ENCODE data around the gene ADAMTS17. TPM values are rescaled to one million over a fixed set of nuclear protein-coding genes. Genes with fewer than 3 reads are reported as not detected.

ADAMTS17 gene
- polyA plus RNA-seq, 4 donors = 0.45 to 3.1 (median 1.2) TPM

- FAIRE-seq (no peak), DNase-seq (no peak)
- H3K27me3 ChIP-seq (ENCODE audit: control insufficient read depth in 3 of 3, insufficient read depth in 3 of 3, low read length in 3 of 3) = no peaks in the 10 kb centered on the region
- H3K4me3 ChIP-seq (ENCODE audit: low read depth in 1 of 3, low read length in 3 of 3) = no peak overlapping the region
- H3K9me3 ChIP-seq (ENCODE audit: control insufficient read depth in 2 of 2, insufficient read depth in 1 of 2, low read depth in 1 of 2, low read length in 1 of 2) = peaks cover 0 to 7% of the 10 kb centered on the region in 2 donors
- no peaks in the 10 kb centered on the region for H3K36me3 ChIP-seq (ENCODE audit: control insufficient read depth in 3 of 3, insufficient read depth in 2 of 3, low read depth in 1 of 3, low read length in 3 of 3)
- no peaks in the 10 kb centered on the region for H3K4me1 ChIP-seq (ENCODE audit: control insufficient read depth in 3 of 3, insufficient read depth in 2 of 3, low read depth in 1 of 3, low read length in 2 of 3)
- WGBS, 3 donors = 70 to 90% (median 87%) methylated on average over 6 of the region's 6 CpGs
- no peak overlapping the region for H3K27ac ChIP-seq (ENCODE audit: low read depth in 1 of 3, low read length in 2 of 3)
Observed at GRCh38 chr15:100021653-100022052, 320.1 kb downstream of the ADAMTS17 start.

- no peaks in the 10 kb centered on the region for H3K4me1 ChIP-seq (ENCODE audit: control insufficient read depth in 3 of 3, insufficient read depth in 2 of 3, low read depth in 1 of 3, low read length in 2 of 3)
- H3K27ac ChIP-seq (ENCODE audit: low read depth in 1 of 3, low read length in 2 of 3) = no peak overlapping the region
- H3K36me3 ChIP-seq (ENCODE audit: control insufficient read depth in 3 of 3, insufficient read depth in 2 of 3, low read depth in 1 of 3, low read length in 3 of 3) = no peaks in the 10 kb centered on the region
- no peak overlapping the region for H3K4me3 ChIP-seq (ENCODE audit: low read depth in 1 of 3, low read length in 3 of 3)
- H3K9me3 ChIP-seq (ENCODE audit: control insufficient read depth in 2 of 2, insufficient read depth in 1 of 2, low read depth in 1 of 2, low read length in 1 of 2) = peaks cover 0 to 7% of the 10 kb centered on the region in 2 donors
- FAIRE-seq (no peak), DNase-seq (no peak)
- WGBS, 3 donors = 92 to 96% (median 93%) methylated on average over 6 of the region's 6 CpGs
- H3K27me3 ChIP-seq (ENCODE audit: control insufficient read depth in 3 of 3, insufficient read depth in 3 of 3, low read length in 3 of 3) = no peaks in the 10 kb centered on the region
Observed at GRCh38 chr15:100020614-100021013, 321.2 kb downstream of the ADAMTS17 start.

- DNase-seq (no peak), FAIRE-seq (no peak)
- no peak overlapping the region for H3K4me3 ChIP-seq (ENCODE audit: low read depth in 1 of 3, low read length in 3 of 3)
- H3K27me3 ChIP-seq (ENCODE audit: control insufficient read depth in 3 of 3, insufficient read depth in 3 of 3, low read length in 3 of 3) = no peaks in the 10 kb centered on the region
- H3K27ac ChIP-seq (ENCODE audit: low read depth in 1 of 3, low read length in 2 of 3) = no peak overlapping the region
- no peaks in the 10 kb centered on the region for H3K4me1 ChIP-seq (ENCODE audit: control insufficient read depth in 3 of 3, insufficient read depth in 2 of 3, low read depth in 1 of 3, low read length in 2 of 3)
- H3K9me3 ChIP-seq (ENCODE audit: control insufficient read depth in 2 of 2, insufficient read depth in 1 of 2, low read depth in 1 of 2, low read length in 1 of 2) = peaks cover 0 to 7% of the 10 kb centered on the region in 2 donors
- no peaks in the 10 kb centered on the region for H3K36me3 ChIP-seq (ENCODE audit: control insufficient read depth in 3 of 3, insufficient read depth in 2 of 3, low read depth in 1 of 3, low read length in 3 of 3)
- 72 to 84% (median 77%) methylated on average over 6 of the region's 6 CpGs for WGBS, 3 donors
Observed at GRCh38 chr15:100020189-100020588, 321.6 kb downstream of the ADAMTS17 start.

- Histone ChIP-seq H3K4me3 (ENCODE audit: low read depth in 1 of 3, low read length in 3 of 3) (no peak overlapping the region), H3K9me3 (ENCODE audit: control insufficient read depth in 2 of 2, insufficient read depth in 1 of 2, low read depth in 1 of 2, low read length in 1 of 2) (peaks cover 0 to 7% of the 10 kb centered on the region in 2 donors), H3K27ac (ENCODE audit: low read depth in 1 of 3, low read length in 2 of 3) (no peak overlapping the region), H3K4me1 (ENCODE audit: control insufficient read depth in 3 of 3, insufficient read depth in 2 of 3, low read depth in 1 of 3, low read length in 2 of 3) (no peaks in the 10 kb centered on the region), H3K27me3 (ENCODE audit: control insufficient read depth in 3 of 3, insufficient read depth in 3 of 3, low read length in 3 of 3) (no peaks in the 10 kb centered on the region), H3K36me3 (ENCODE audit: control insufficient read depth in 3 of 3, insufficient read depth in 2 of 3, low read depth in 1 of 3, low read length in 3 of 3) (no peaks in the 10 kb centered on the region)
- DNase-seq (no peak), FAIRE-seq (no peak)
- 80 to 84% (median 81%) methylated on average over 6 of the region's 6 CpGs for WGBS, 3 donors
Observed at GRCh38 chr15:100019601-100020000, 322.2 kb downstream of the ADAMTS17 start.

- no peaks in the 10 kb centered on the region for H3K4me1 ChIP-seq (ENCODE audit: control insufficient read depth in 3 of 3, insufficient read depth in 2 of 3, low read depth in 1 of 3, low read length in 2 of 3)
- peaks cover 0 to 7% of the 10 kb centered on the region in 2 donors for H3K9me3 ChIP-seq (ENCODE audit: control insufficient read depth in 2 of 2, insufficient read depth in 1 of 2, low read depth in 1 of 2, low read length in 1 of 2)
- DNase-seq (no peak), FAIRE-seq (no peak)
- no peak overlapping the region for H3K27ac ChIP-seq (ENCODE audit: low read depth in 1 of 3, low read length in 2 of 3)
- H3K36me3 ChIP-seq (ENCODE audit: control insufficient read depth in 3 of 3, insufficient read depth in 2 of 3, low read depth in 1 of 3, low read length in 3 of 3) = no peaks in the 10 kb centered on the region
- no peak overlapping the region for H3K4me3 ChIP-seq (ENCODE audit: low read depth in 1 of 3, low read length in 3 of 3)
- 51 to 84% (median 83%) methylated on average over 4 of the region's 4 CpGs for WGBS, 3 donors
- no peaks in the 10 kb centered on the region for H3K27me3 ChIP-seq (ENCODE audit: control insufficient read depth in 3 of 3, insufficient read depth in 3 of 3, low read length in 3 of 3)
Observed at GRCh38 chr15:100018191-100018590, 323.6 kb downstream of the ADAMTS17 start.

- Histone ChIP-seq H3K4me1 (ENCODE audit: control insufficient read depth in 3 of 3, insufficient read depth in 2 of 3, low read depth in 1 of 3, low read length in 2 of 3) (no peaks in the 10 kb centered on the region), H3K9me3 (ENCODE audit: control insufficient read depth in 2 of 2, insufficient read depth in 1 of 2, low read depth in 1 of 2, low read length in 1 of 2) (peaks cover 0 to 7% of the 10 kb centered on the region in 2 donors), H3K4me3 (ENCODE audit: low read depth in 1 of 3, low read length in 3 of 3) (no peak overlapping the region), H3K27me3 (ENCODE audit: control insufficient read depth in 3 of 3, insufficient read depth in 3 of 3, low read length in 3 of 3) (no peaks in the 10 kb centered on the region), H3K36me3 (ENCODE audit: control insufficient read depth in 3 of 3, insufficient read depth in 2 of 3, low read depth in 1 of 3, low read length in 3 of 3) (no peaks in the 10 kb centered on the region), H3K27ac (ENCODE audit: low read depth in 1 of 3, low read length in 2 of 3) (no peak overlapping the region)
- WGBS, 3 donors = 86 to 97% (median 88%) methylated on average over 7 of the region's 7 CpGs
- FAIRE-seq = no peak
- DNase-seq = no peak
Observed at GRCh38 chr15:100017140-100017539, 324.6 kb downstream of the ADAMTS17 start.

GRCh38 chr15:100016632-100017031 is 325.1 kb downstream of the ADAMTS17 start:
- no peaks in the 10 kb centered on the region for H3K36me3 ChIP-seq (ENCODE audit: control insufficient read depth in 3 of 3, insufficient read depth in 2 of 3, low read depth in 1 of 3, low read length in 3 of 3)
- no peaks in the 10 kb centered on the region for H3K4me1 ChIP-seq (ENCODE audit: control insufficient read depth in 3 of 3, insufficient read depth in 2 of 3, low read depth in 1 of 3, low read length in 2 of 3)
- H3K4me3 ChIP-seq (ENCODE audit: low read depth in 1 of 3, low read length in 3 of 3) = no peak overlapping the region
- no peak for DNase-seq
- 91 to 96% (median 92%) methylated on average over 3 of the region's 3 CpGs for WGBS, 3 donors
- no peak overlapping the region for H3K27ac ChIP-seq (ENCODE audit: low read depth in 1 of 3, low read length in 2 of 3)
- peaks cover 0 to 7% of the 10 kb centered on the region in 2 donors for H3K9me3 ChIP-seq (ENCODE audit: control insufficient read depth in 2 of 2, insufficient read depth in 1 of 2, low read depth in 1 of 2, low read length in 1 of 2)
- no peak for FAIRE-seq
- H3K27me3 ChIP-seq (ENCODE audit: control insufficient read depth in 3 of 3, insufficient read depth in 3 of 3, low read length in 3 of 3) = no peaks in the 10 kb centered on the region

- WGBS, 3 donors = 71 to 87% (median 71%) methylated on average over 1 of the region's 1 CpG
- Histone ChIP-seq H3K9me3 (ENCODE audit: control insufficient read depth in 2 of 2, insufficient read depth in 1 of 2, low read depth in 1 of 2, low read length in 1 of 2) (no peaks in the 10 kb centered on the region), H3K4me3 (ENCODE audit: low read depth in 1 of 3, low read length in 3 of 3) (no peak overlapping the region), H3K27ac (ENCODE audit: low read depth in 1 of 3, low read length in 2 of 3) (no peak overlapping the region), H3K36me3 (ENCODE audit: control insufficient read depth in 3 of 3, insufficient read depth in 2 of 3, low read depth in 1 of 3, low read length in 3 of 3) (no peaks in the 10 kb centered on the region), H3K4me1 (ENCODE audit: control insufficient read depth in 3 of 3, insufficient read depth in 2 of 3, low read depth in 1 of 3, low read length in 2 of 3) (no peaks in the 10 kb centered on the region), H3K27me3 (ENCODE audit: control insufficient read depth in 3 of 3, insufficient read depth in 3 of 3, low read length in 3 of 3) (no peaks in the 10 kb centered on the region)
- DNase-seq = no peak
- FAIRE-seq = no peak
Observed at GRCh38 chr15:100011235-100011634, 330.5 kb downstream of the ADAMTS17 start.

- DNase-seq (no peak), FAIRE-seq (no peak)
- Histone ChIP-seq H3K27me3 (ENCODE audit: control insufficient read depth in 3 of 3, insufficient read depth in 3 of 3, low read length in 3 of 3) (no peaks in the 10 kb centered on the region), H3K36me3 (ENCODE audit: control insufficient read depth in 3 of 3, insufficient read depth in 2 of 3, low read depth in 1 of 3, low read length in 3 of 3) (no peaks in the 10 kb centered on the region), H3K4me1 (ENCODE audit: control insufficient read depth in 3 of 3, insufficient read depth in 2 of 3, low read depth in 1 of 3, low read length in 2 of 3) (no peaks in the 10 kb centered on the region), H3K4me3 (ENCODE audit: low read depth in 1 of 3, low read length in 3 of 3) (no peak overlapping the region), H3K9me3 (ENCODE audit: control insufficient read depth in 2 of 2, insufficient read depth in 1 of 2, low read depth in 1 of 2, low read length in 1 of 2) (no peaks in the 10 kb centered on the region), H3K27ac (ENCODE audit: low read depth in 1 of 3, low read length in 2 of 3) (no peak overlapping the region)
- 88 to 92% (median 89%) methylated on average over 7 of the region's 7 CpGs for WGBS, 3 donors
Observed at GRCh38 chr15:100009372-100009771, 332.4 kb downstream of the ADAMTS17 start.
